Hepatocyte (in vitro differentiated cells): ENCODE data around the gene ISCU. TPM values are rescaled to one million over a fixed set of nuclear protein-coding genes. Genes with fewer than 3 reads are reported as not detected.

Experiments
- DNase-seq: peaks from one replicate; pipeline ENCODE4 v3.0.0-alpha.2; 2016; ENCODE audit warnings: low spot score
- H2AFZ ChIP-seq: fragments of 200-600 bp; sonication (generic); 2 replicates; pipeline ENCODE4 v1.6.0; 2016; ENCODE audit warnings: antibody characterized with exemption, mild to moderate bottlenecking
- H3K27ac ChIP-seq: fragments of 200-600 bp; sonication (generic); 2 replicates; pipeline ENCODE4 v1.5.1; 2016; ENCODE audit warnings: mild to moderate bottlenecking
- H3K27me3 ChIP-seq: fragments of 200-600 bp; sonication (generic); 2 replicates; pipeline ENCODE4 v1.6.1; 2016
- H3K36me3 ChIP-seq: fragments of 200-600 bp; sonication (generic); replicated peaks from 2 replicates; pipeline ENCODE4 v1.5.1; 2016; ENCODE audit warnings: low read depth; ENCODE audit not compliant: insufficient read depth
- H3K4me1 ChIP-seq: fragments of 200-600 bp; sonication (generic); 2 replicates; pipeline ENCODE4 v1.5.1; 2016; ENCODE audit warnings: mild to moderate bottlenecking, moderate library complexity; ENCODE audit not compliant: insufficient read depth
- H3K4me2 ChIP-seq: fragments of 200-600 bp; sonication (generic); 2 replicates; pipeline ENCODE4 v1.6.0; 2016
- H3K4me3 ChIP-seq: fragments of 200-600 bp; sonication (generic); 2 replicates; pipeline ENCODE4 v1.5.1; 2016; ENCODE audit warnings: mild to moderate bottlenecking
- H3K79me2 ChIP-seq: fragments of 200-600 bp; sonication (generic); 2 replicates; pipeline ENCODE4 v1.6.0; 2017; ENCODE audit warnings: mild to moderate bottlenecking
- H3K9me2 ChIP-seq: fragments of 200-600 bp; sonication (generic); replicated peaks from 2 replicates; pipeline ENCODE4 v1.6.0; 2017; ENCODE audit warnings: mild to moderate bottlenecking; ENCODE audit not compliant: insufficient read depth
- H3K9me3 ChIP-seq: fragments of 200-600 bp; sonication (generic); 2 replicates; pipeline ENCODE4 v1.5.1; 2016; ENCODE audit warnings: low read depth, mild to moderate bottlenecking
- H4K20me1 ChIP-seq: fragments of 200-600 bp; sonication (generic); 2 replicates; pipeline ENCODE4 v1.6.0; 2016; ENCODE audit warnings: mild to moderate bottlenecking; ENCODE audit not compliant: insufficient read depth, poor library complexity, severe bottlenecking
- CTCF ChIP-seq: fragments of 200-600 bp; sonication (generic); IDR thresholded peaks from 2 replicates; pipeline ENCODE4 v1.5.1; 2016; ENCODE audit warnings: antibody characterized with exemption, mild to moderate bottlenecking; ENCODE audit not compliant: poor library complexity
- EZH2 ChIP-seq: fragments of 200-600 bp; sonication (generic); IDR thresholded peaks from 2 replicates; pipeline ENCODE4 v1.6.1; 2016; ENCODE audit warnings: antibody characterized with exemption, mild to moderate bottlenecking, borderline replicate concordance
- EZH2phosphoT487 ChIP-seq: fragments of 200-600 bp; sonication (generic); IDR thresholded peaks from one replicate; pipeline ENCODE4 v1.6.1; 2018; ENCODE audit warnings: antibody characterized with exemption, mild to moderate bottlenecking, low read depth, moderate library complexity; ENCODE audit not compliant: unreplicated experiment, severe bottlenecking
- WGBS: methylation state at CpG from one replicate; pipeline ENCODE4 v1.1.6; 2016; ENCODE audit warnings: low lambda C conversion rate; ENCODE audit errors: missing lambda C conversion rate; 5-methylcytosine and 5-hydroxymethylcytosine counted together
- polyA plus RNA-seq: library from polyadenylated mRNA; unstranded; fragments of >200 nt; fragmentation: Nextera tagmentation; extraction: Ambion mirVana; gene quantifications from 2 replicates; pipeline ENCODE4 v1.2.1, GENCODE V29; 2016
- total RNA-seq: library from RNA; depleted of rRNA; stranded (reverse); fragments of >200 nt; gene quantifications from 2 replicates; pipeline ENCODE4 v1.2.3, GENCODE V29; 2014

Gene ISCU
- total and polyA plus RNA-seq, 2 experiments from 2014 or later, result 116 to 149 TPM

- no peak for TF ChIP-seq CTCF
- TF ChIP-seq EZH2phosphoT487, result no peak
- no peak for TF ChIP-seq EZH2
- H3K79me2 ChIP-seq, result peaks cover 22% of the 10 kb centered on the region
- H3K27ac ChIP-seq, result peak overlapping the region; percentile 67
- no peak for DNase-seq
- H3K9me3 ChIP-seq, result no peaks in the 10 kb centered on the region
- no peaks in the 10 kb centered on the region for H3K36me3 ChIP-seq
- H3K27me3 ChIP-seq, result no peaks in the 10 kb centered on the region
- H3K4me1 ChIP-seq, result peaks cover 9% of the 10 kb centered on the region
- H2AFZ ChIP-seq, result no peak overlapping the region
- no peaks in the 10 kb centered on the region for H3K9me2 ChIP-seq
- H4K20me1 ChIP-seq, result no peaks in the 10 kb centered on the region
- 96% methylated on average over 4 of the region's 4 CpGs for WGBS
- H3K4me3 ChIP-seq, result no peak overlapping the region
- H3K4me2 ChIP-seq, result no peak overlapping the region
These were observed 4.1 kb downstream of the ISCU start for GRCh38 chr12:108566452-108566851.

- H3K27me3 ChIP-seq, result no peaks in the 10 kb centered on the region
- TF ChIP-seq EZH2phosphoT487 (no peak), EZH2 (no peak), CTCF (no peak)
- peak overlapping the region; percentile 67 for H3K27ac ChIP-seq
- no peak overlapping the region for H3K4me3 ChIP-seq
- peaks cover 9% of the 10 kb centered on the region for H3K4me1 ChIP-seq
- no peak overlapping the region for H2AFZ ChIP-seq
- H3K4me2 ChIP-seq, result no peak overlapping the region
- no peaks in the 10 kb centered on the region for H3K9me2 ChIP-seq
- no peak for DNase-seq
- H3K79me2 ChIP-seq, result peaks cover 22% of the 10 kb centered on the region
- H4K20me1 ChIP-seq, result no peaks in the 10 kb centered on the region
- no peaks in the 10 kb centered on the region for H3K9me3 ChIP-seq
- no peaks in the 10 kb centered on the region for H3K36me3 ChIP-seq
- 74% methylated on average over 7 of the region's 7 CpGs for WGBS
These were observed 5.3 kb downstream of the ISCU start for GRCh38 chr12:108567406-108568337.

- Histone ChIP-seq H3K79me2 (peaks cover 15% of the 10 kb centered on the region), H3K27ac (peak overlapping the region; percentile 67), H3K36me3 (no peaks in the 10 kb centered on the region), H2AFZ (no peak overlapping the region), H3K4me2 (no peak overlapping the region), H3K4me3 (no peak overlapping the region), H3K27me3 (no peaks in the 10 kb centered on the region), H4K20me1 (no peaks in the 10 kb centered on the region), H3K9me2 (no peaks in the 10 kb centered on the region), H3K4me1 (peaks cover 9% of the 10 kb centered on the region), H3K9me3 (no peaks in the 10 kb centered on the region)
- DNase-seq, result no peak
- 89% methylated on average over 10 of the region's 10 CpGs for WGBS
- TF ChIP-seq EZH2phosphoT487 (no peak), EZH2 (no peak), CTCF (no peak)
These were observed 6.2 kb downstream of the ISCU start for GRCh38 chr12:108568338-108569154.
